Tibial artery (tissue), 4 donors: Measurements from ENCODE around the gene NEDD9.

ENCODE experiments used
- DNase-seq, 2 donors: peaks; one replicate each; pipeline ENCODE4 v3.0.0-alpha.2; 2019
- H3K27ac ChIP-seq, 2 donors: fragments of 200-600 bp; sonication (generic) in 1 of 2; 1 replicate in 1 of 2; 2 replicates in 1 of 2; pipeline ENCODE4 v1.5.1; 2018 to 2019; ENCODE audit warnings: mild to moderate bottlenecking in 1 of 2
- H3K27me3 ChIP-seq, 2 donors: fragments of 200-600 bp; sonication (generic) in 1 of 2; one replicate each; pipeline versions ENCODE4 v1.5.1 to v1.6.0; 2016 to 2019
- H3K36me3 ChIP-seq, 3 donors: fragments of 200-600 bp; sonication (generic) in 2 of 3; one replicate each; pipeline ENCODE4 v1.5.1; 2016 to 2019; ENCODE audit warnings: mild to moderate bottlenecking in 2 of 3
- H3K4me1 ChIP-seq, 4 donors: fragments of 200-600 bp; sonication (generic) in 2 of 4; 1 replicate in 3 of 4; 2 replicates in 1 of 4; pipeline ENCODE4 v1.5.1; 2016 to 2019
- H3K4me3 ChIP-seq, 2 donors: fragments of 200-600 bp; sonication (generic) in 1 of 2; 1 replicate in 1 of 2; 2 replicates in 1 of 2; pipeline ENCODE4 v1.5.1; 2018 to 2019; ENCODE audit warnings: mild to moderate bottlenecking in 2 of 2
- H3K9me3 ChIP-seq, 3 donors: fragments of 200-600 bp; sonication (generic) in 1 of 3; one replicate each; pipeline ENCODE4 v1.5.1; 2016 to 2019
- CTCF ChIP-seq, 2 experiments: fragments of 200-600 bp in 1 of 2; fragments of 450-650 bp in 1 of 2; IDR thresholded peaks; one replicate each; pipeline ENCODE4 v1.5.1; 2017 to 2019; ENCODE audit warnings: antibody characterized with exemption in 2 of 2, mild to moderate bottlenecking in 1 of 2, moderate library complexity in 1 of 2
- intact Hi-C: fragments of 100-400 bp; cut with DNase I; formaldehyde crosslinking; loops from one replicate; pipeline ENCODE4 v1.15.0; 2023; ENCODE audit warnings: low total_unique reads

NEDD9 gene

GRCh38 chr6:11258260-11259237 lies 26.1 kb upstream of the NEDD9 start:
- no peak for DNase-seq
- intact Hi-C loops: no loop called here
- no peak for TF ChIP-seq CTCF (IDR thresholded peaks at IDR 0.05)
- Histone ChIP-seq H3K27ac (no peak overlapping the region), H3K27me3 (no peaks in the 10 kb centered on the region), H3K4me3 (no peak overlapping the region), H3K4me1 (peaks cover 0 to 30% (median 20%) of the 10 kb centered on the region in 4 donors), H3K9me3 (no peaks in the 10 kb centered on the region), H3K36me3 (no peaks in the 10 kb centered on the region)

- no peaks in the 10 kb centered on the region for H3K27me3 ChIP-seq
- TF ChIP-seq CTCF (IDR thresholded peaks at IDR 0.05): no peak
- no peaks in the 10 kb centered on the region for H3K9me3 ChIP-seq
- H3K27ac ChIP-seq: no peak overlapping the region
- no peak for DNase-seq
- H3K36me3 ChIP-seq: no peaks in the 10 kb centered on the region
- intact Hi-C loops: no loop called here
- no peak overlapping the region for H3K4me3 ChIP-seq
- peaks cover 0 to 36% (median 18%) of the 10 kb centered on the region in 4 donors for H3K4me1 ChIP-seq
Measured at GRCh38 chr6:11255610-11256009, 23.1 kb upstream of the NEDD9 start.

- H3K4me1 ChIP-seq: peaks cover 0 to 45% (median 21%) of the 10 kb centered on the region in 4 donors
- no peak for TF ChIP-seq CTCF (IDR thresholded peaks at IDR 0.05)
- intact Hi-C loops: no loop called here
- H3K9me3 ChIP-seq: no peaks in the 10 kb centered on the region
- no peaks in the 10 kb centered on the region for H3K36me3 ChIP-seq
- no peak overlapping the region for H3K27ac ChIP-seq
- no peaks in the 10 kb centered on the region for H3K27me3 ChIP-seq
- no peak overlapping the region for H3K4me3 ChIP-seq
- no peak for DNase-seq
Measured at GRCh38 chr6:11253594-11253993, 21.1 kb upstream of the NEDD9 start.

- intact Hi-C loops: no loop called here
- Histone ChIP-seq H3K9me3 (no peaks in the 10 kb centered on the region), H3K27me3 (no peaks in the 10 kb centered on the region), H3K36me3 (no peaks in the 10 kb centered on the region), H3K27ac (peak overlapping the region; percentile 73 to 80), H3K4me1 (peaks cover 0 to 46% (median 21%) of the 10 kb centered on the region in 4 donors), H3K4me3 (peak overlapping the region in 1 of 2 donors; percentile 1)
- TF ChIP-seq CTCF (IDR thresholded peaks at IDR 0.05): peak in 1 of 2 experiments; percentile 6
- DNase-seq: peak; percentile 78 to 90
Measured at GRCh38 chr6:11251553-11252360, 19.3 kb upstream of the NEDD9 start.

GRCh38 chr6:11250108-11250507 lies 17.6 kb upstream of the NEDD9 start:
- Histone ChIP-seq H3K4me1 (peaks cover 0 to 63% (median 30%) of the 10 kb centered on the region in 4 donors), H3K36me3 (no peaks in the 10 kb centered on the region), H3K27ac (peak overlapping the region in 1 of 2 donors; percentile 80), H3K4me3 (no peak overlapping the region), H3K27me3 (no peaks in the 10 kb centered on the region), H3K9me3 (no peaks in the 10 kb centered on the region)
- TF ChIP-seq CTCF (IDR thresholded peaks at IDR 0.05): no peak
- no peak for DNase-seq
- intact Hi-C loops: no loop called here
